Limb (tissue), 2 donors: ENCODE results near the gene USP53.
"Not testable (repeated sequence)": the region's sequence is repeated elsewhere in the genome, so short reads cannot be mapped to it uniquely, and the experiment has no call there.

Experiments
- DNase-seq, 2 donors: peaks; one replicate each; pipeline ENCODE4 v3.0.0-alpha.2; 2016; ENCODE audit errors: extremely low spot score in 2 of 2

The USP53 gene

DNA sequence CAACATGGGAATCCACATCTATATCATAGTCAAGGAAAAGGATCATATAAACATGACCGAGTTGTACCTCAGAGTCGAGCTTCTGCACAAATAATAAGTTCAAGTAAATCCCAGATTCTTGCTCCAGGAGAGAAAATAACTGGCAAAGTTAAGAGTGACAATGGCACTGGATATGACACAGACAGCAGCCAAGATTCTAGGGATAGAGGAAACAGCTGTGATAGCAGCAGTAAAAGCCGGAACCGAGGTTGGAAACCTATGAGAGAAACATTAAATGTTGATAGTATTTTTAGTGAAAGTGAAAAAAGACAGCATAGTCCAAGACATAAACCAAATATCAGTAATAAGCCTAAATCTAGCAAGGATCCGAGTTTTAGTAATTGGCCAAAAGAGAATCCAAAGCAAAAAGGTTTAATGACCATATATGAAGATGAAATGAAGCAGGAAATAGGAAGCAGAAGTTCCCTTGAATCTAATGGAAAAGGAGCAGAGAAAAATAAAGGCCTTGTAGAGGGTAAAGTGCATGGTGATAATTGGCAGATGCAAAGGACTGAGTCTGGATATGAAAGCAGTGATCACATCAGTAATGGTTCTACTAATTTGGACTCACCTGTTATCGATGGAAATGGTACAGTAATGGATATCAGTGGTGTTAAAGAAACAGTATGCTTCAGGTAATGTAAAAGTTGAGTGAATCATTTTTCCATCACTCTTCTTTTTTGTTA is 59.0 kb downstream of the USP53 start:
- DNase-seq: no peak

DNA sequence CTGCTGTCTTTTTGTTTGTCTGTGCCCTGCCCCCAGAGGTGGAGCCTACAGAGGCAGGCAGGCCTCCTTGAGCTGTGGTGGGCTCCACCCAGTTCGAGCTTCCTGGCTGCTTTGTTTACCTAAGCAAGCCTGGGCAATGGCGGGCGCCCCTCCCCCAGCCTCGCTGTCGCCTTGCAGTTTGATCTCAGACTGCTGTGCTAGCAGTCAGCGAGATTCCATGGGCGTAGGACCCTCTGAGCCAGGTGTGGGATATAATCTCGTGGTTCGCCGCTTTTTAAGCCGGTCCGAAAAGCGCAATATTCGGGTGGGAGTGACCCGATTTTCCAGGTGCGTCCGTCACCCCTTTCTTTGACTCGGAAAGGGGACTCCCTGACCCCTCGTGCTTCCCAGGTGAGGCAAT is 67.0 kb downstream of the USP53 start:
- DNase-seq: not testable (repeated sequence)

DNA sequence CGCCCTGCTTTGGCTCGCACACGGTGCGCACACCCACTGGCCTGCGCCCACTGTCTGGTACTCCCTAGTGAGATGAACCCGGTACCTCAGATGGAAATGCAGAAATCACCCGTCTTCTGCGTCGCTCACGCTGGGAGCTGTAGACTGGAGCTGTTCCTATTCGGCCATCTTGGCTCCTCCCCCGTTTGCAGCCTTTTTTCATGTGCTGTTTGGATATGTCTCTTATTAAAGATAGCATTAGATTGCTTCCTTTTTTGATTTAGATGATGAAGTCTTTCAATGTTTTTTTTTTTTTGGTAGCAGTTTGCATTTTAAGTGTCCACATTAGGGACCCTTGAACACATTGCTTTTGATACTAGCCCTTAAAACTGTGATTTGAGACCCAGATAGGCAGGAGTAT is 67.4 kb downstream of the USP53 start:
- not testable (repeated sequence) for DNase-seq

DNA sequence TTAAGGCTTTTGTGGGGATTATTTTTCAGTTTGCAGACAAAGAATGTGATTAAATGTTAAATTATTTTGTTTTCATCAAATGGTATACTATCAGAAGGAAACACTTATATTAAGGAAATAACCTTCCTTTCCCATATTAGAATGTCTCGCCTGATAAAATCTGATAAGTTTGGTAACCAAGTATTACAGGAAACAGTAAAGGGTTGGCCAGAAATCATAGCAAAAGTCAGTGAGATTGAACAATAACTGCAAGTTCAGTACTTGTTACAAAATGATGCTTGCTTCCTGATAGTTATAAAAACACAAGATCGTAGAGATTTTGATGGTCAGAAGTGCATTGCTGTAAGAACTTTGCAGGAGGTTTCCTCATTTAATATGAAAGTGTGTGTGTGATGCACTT is 68.9 kb downstream of the USP53 start:
- no peak for DNase-seq

DNA sequence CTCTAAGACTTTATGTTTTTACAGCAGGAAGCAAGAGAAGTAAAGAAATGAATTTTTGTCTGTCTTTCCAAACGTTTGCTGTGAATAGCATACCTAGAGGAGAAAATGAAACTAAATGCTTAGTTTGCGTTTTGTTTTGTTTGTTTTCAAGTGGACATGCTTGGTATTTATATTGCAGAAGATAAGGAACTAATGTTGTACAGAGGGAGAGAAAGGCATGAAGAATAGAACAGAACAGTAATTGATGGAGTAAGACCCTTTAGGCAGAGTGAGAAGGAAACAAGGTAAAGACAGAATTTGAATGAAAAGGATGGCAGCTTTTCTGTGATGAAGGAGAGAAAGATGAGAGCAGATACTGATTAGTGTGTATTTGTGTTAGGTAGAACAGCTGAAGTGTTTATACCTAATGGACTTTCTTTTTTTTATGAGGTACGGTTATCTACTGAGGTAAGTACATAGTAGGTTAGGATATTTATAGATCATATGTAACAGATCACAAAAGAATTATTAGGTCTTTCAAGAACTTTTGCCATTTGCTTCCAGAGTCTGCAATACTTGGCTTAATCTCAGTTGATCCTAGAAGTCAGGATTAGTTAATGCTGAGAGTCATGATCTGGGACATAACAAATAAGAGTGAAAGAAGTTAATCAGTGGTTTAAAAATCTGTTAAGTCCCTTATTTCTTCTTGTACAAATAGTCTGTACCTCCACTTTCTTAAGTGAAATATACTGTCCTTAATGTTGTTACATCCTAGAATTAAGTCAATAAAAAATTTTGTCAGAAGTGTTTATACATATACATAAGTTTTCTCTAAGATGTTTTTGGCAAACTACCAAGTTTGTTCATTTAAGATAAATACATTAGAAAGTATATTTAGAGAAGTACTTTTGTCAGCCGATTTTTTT is 72.6 kb downstream of the USP53 start:
- no peak for DNase-seq

DNA sequence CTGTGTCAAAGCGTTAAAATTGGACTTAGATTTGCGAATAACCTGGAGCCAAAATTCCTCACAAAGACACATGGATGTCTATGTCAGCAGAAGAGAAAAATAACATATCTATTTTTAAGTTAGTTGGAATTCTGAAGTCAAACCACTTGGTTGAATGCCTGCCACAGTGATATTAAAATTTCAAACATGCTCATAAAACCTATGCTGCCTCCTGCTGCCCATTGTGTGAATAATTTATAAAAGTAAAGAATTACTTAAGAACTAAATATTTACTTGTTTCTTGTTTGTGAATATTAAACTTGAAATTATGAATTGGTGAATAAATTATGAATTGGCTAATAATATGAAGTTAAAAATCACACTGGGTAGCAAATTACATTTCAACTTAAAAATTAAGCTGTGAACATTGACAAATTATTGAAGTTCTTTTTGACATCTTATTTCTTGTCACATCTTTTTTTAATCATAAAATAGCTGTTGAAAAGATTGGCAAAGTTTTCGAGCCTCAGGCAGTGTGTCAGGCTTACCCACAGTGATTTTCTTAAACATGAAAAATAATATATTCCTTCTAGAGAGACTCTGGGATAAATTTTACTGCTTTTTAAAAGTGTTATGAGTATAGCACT is 74.0 kb downstream of the USP53 start:
- peak; percentile 34 to 83 for DNase-seq

DNA sequence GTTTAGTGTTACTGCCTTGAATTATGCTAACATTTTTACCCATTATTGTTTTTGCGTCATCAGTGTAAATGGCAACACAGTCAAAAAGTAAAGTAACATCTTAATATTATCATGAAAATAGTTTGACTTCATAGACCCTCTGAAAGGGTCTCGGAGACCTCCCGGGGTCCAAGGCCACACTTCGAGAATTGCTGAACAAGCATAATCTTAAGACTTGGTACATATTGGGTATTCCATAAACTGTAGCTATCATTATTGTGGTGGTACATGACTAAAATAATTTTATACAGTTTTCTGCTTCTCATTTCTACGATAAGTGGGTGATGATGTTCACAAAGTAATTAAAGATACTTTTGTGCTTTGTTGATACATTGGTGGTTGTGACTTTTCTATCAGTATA is 76.8 kb downstream of the USP53 start:
- no peak for DNase-seq

DNA sequence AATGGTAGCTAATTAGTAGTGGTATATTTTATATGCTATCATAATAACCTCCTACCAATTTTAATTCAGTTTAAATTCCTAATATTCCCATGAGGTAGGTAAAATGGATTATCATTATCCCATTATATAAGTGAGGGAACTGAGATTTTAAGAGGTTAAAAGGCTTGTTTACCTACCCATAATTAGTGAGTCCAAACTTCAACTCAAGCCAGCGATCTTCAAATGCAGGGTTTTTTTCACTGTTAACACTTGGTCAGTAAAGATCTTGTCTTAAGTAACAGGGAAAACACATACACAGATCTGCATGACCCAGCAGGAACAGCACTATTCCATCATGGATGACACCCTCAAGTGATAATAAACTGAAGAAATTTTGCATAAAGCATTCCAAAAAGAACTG is 78.1 kb downstream of the USP53 start:
- no peak for DNase-seq

DNA sequence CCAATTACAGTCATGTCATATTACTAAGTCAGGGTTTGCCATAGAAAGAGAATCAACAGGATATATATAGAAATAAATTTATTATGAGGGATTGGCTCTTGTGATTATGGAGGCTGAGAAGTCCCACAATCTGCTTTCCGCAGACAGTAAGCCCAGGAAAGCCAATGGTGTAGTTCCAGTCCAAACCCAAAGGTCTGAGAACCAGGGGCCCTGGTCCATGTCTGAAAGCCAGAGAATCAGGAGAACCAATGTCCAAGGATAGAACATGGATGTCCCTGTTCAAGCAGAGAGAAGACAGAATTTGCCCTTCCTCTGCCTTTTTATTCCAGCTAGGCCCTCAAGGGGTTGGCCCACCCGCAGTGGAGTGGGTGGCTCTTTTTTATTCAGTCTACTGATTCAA is 83.8 kb downstream of the USP53 start:
- no peak for DNase-seq

DNA sequence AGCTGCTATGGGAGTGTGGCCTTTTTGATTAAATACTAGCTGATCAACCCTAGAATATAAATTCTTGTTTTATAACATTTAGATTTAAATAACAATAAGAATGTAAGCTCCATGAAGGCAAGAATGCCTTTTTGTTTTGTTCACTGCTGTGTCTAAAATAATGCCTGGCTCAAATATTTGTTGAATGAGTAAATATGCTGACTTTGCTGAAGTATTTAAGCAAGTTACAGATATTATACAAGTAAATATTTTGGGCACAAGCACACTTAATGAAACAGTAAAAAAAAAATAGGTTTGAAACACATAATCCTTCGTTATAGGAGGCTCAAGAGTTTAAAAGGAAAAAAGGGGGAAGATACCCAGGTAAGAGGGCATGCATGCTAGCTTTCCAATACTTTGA is 85.3 kb downstream of the USP53 start:
- DNase-seq: no peak

DNA sequence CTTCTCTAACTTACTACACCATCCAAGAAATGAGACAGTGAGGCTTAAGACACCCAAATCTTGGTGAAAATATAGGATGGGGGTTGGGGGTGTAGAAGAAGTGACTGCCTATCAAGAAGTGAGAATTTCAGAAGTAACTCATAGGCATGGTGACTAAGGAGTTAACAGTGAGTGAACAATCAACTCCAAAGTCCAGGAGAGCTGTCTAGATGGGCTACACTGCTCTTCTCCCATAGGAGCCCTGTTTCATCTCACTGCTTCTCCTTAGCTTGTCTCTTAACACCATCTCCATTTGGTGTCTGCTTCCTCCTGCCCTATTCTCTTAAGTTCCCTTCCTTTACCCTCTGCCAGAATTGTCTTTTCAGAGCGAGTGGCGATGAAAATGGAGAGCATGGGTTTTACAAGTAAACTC is 86.8 kb downstream of the USP53 start:
- no peak for DNase-seq

DNA sequence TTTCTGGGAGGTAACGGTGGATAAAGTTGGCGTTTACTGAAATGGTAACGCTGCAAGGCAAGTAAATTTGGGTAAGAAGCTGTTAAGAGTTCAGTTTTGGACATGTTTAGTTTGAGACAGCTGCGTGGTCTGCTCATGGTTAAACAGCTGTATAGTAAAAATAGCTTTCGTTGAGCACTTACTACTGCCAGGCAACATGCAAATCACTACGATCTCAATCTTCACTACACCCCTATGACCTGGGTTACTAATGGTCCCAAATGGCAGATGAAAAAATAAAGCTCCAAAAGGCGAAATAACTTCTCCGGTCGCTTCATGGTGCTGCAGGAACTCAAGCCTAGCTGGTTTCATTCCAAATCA is 87.2 kb downstream of the USP53 start:
- DNase-seq: no peak

DNA sequence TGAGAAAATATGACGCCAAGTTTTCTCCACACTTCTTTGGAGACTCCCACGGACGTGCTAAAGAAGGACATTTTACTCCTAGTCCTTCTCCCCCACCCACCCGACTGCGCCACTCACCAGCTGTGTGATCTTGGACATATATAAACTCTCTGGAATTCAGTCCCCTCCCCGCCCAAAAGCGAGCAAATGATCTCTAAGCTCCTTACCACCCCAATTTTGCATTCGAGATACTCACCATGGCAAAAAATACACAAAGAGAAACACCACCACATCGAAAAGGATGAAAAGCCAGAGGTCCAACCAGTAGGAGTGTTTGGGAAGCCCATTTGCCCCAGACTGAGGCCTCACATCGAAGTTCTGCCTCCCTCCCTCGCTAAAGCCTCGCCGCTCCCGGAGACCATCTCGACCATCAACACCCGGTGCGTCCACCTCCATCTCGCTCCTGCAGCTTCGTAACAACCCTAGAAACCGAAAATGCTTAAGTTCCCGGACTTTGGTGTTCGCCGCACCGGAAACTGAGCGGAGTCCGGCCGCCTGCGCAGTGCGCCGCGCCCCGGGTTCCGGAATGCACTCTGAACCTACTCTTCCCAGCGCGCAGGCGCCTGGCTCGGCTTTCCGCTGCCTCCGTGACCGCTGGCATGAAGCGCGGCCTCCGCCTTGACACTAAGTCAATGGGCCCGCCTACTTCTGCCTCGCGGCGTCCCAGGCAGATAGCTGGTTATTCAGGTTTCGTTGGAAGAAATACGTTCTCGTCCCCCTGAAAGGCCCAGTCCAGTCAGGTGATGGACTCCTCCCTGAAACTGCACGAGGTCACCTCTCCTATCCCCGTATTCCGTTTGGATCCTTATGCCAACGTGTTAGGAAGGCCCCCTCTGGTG is 87.8 kb downstream of the USP53 start:
- peak; percentile 90 to 92 for DNase-seq

DNA sequence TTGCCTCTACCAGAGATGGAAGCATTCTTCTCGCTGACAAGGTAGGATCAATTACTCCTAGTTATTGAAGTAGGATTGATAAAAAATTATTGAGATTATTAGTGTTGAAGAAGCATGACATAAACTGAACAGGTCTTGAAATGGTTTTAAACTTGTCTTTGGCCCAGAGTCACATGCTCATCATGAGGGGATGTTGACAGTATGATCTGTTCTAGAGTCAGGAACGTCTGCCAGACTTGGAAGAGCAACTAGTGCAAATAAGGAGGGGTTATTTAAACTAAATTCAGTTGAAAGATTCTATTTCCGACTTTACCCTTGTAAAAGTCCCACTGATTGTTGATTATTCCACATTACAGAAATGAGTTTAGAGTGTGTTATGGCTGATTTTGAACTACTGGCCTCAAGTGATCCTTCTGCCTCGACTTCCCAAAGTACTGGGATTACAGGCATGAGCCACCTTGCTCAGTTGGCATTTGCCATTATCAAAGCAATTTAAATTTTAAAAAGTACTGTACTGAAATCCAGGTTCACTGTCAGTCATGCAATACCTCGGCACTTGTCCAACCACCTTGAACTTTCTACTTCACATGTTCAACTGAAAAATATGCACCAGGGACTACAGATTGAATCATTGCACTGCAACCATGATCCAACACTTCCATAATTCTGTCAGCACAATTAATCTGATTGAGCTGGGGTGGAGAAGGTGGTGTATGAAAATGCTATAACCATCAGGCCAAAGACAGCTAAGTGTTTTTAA is 89.7 kb downstream of the USP53 start:
- no peak for DNase-seq

DNA sequence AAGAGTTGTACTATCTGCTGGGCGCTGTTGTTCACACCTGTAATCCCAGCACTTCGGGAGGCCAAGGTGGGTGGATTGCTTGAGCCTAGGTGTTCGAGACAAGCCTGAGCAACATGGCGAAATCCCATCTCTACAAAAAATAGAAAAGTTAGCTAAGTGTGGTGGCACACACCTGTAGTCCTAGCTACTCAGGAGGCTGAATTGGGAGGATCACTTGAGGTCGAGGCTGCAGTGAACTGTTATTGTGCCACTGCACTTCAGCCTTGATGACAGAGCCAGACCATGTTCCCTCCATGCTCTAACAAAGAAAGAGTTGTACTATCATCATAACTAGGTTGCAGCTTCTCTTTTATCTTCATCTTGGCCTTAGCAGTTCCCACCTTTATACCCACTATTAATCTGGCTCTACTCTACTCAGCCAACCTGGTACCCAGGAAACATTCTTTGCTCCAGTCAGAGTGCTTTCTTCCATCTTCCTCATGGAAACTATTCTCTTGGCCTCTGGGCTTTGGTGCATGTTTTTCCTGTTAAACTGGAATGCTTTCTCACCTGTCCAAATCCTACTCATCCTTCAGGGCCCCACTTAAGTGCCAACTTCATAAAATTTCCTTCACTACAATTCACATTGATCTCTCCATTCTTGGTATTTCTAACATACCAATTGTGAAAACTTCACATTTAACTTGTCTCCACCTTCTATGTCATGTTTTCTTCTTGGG is 91.2 kb downstream of the USP53 start:
- DNase-seq: no peak

DNA sequence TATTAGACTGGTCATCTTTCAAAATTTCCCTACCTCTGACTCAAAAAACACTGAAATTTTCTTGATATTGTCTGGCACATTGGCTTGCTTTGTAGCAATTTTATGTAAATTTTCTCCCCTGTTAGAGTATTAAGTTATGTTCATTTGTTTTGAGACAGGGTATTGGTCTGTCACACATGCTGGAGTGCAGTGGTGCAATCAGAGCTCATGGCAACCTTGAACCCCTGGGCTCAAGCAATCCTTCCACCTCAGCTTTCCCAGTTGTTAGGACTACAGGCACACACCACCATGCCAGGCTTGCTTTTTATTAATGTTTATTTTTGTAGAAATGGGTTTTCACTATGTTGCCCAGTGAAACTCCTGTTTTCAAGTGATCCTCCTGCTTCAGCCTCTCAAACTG is 91.9 kb downstream of the USP53 start:
- no peak for DNase-seq

DNA sequence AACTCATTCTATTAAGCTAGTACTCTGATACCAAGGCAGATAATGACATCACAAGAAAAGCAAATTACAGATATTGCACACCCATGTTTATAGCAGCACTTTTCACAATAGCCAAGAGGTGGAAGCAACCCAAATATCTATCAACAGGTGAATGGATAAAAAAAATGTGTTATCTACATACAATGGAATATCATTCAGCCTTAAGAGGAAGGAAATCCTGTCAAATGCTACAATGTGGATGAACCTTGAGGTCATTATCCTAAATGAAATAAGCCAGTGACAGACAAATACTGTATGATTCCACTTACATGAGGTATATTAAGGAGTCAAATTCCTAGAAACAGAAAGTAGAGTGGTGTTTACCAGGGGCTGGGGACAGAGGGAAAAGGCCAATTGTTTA is 95.1 kb downstream of the USP53 start:
- DNase-seq: no peak

DNA sequence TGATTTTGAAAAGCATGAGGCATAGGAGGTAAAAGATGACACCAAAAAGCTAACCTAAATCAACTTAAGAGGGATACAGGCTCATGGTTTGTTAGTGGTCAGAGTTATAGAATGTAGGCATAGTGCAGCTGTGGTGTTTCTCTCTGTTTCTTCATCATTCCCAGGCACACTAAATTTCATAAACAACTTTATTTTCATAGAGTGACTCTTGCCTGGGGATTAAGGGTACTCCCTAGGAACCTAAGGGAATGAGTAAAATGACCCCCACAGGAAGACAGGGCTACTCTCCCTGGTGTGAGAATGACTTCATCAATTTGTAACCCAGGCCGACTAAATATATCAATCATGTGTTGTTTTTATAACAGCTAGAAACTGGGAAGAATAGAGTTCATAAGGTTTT is 98.3 kb downstream of the USP53 start:
- no peak for DNase-seq

DNA sequence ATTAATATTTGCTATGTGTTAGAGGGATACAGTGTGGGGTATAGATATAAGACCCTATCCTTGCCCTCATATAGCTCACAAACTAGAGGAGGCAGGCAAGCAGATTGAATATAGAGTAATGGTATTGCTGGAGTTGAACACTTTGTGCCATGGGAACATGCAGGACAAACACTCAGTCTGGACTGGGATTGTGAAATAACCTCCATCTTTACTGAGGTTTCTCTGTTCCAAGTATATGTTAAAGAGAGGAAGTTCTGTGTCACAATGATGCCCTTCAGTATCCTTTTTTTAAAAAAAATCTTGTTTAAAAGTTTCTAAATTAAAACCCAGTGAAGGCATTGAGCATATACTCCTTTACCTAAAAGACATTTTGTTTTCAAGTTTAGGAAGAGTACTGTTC is 100.7 kb downstream of the USP53 start:
- no peak for DNase-seq

DNA sequence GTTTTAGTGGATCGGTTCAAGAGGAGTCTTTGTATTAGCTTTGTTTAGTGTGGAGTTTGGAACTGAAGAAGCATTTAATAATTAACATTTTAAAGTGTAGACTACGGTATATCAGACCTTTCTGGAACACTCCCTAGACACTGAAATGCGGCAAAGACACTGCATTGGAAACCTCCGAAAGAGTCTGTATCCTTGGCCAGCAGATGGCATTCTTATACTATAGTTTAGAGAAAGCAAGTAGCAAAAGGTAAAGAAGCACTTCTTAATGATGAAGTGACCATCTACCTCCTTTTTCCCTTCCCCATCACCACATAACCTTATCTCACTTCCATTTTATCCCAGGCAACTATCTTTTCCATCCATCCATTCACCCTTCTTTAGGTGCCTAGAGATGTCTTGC is 101.8 kb downstream of the USP53 start:
- DNase-seq: peak; percentile 28
